Measurements from ENCODE around the gene COMMD4.
A peak's percentile ranks its signal among the peaks of the same experiment; 100 is the strongest.
"Not testable (repeated sequence)": the region's sequence is repeated elsewhere in the genome, so short reads cannot be mapped to it uniquely, and the experiment has no call there.

COMMD4 gene

DNA sequence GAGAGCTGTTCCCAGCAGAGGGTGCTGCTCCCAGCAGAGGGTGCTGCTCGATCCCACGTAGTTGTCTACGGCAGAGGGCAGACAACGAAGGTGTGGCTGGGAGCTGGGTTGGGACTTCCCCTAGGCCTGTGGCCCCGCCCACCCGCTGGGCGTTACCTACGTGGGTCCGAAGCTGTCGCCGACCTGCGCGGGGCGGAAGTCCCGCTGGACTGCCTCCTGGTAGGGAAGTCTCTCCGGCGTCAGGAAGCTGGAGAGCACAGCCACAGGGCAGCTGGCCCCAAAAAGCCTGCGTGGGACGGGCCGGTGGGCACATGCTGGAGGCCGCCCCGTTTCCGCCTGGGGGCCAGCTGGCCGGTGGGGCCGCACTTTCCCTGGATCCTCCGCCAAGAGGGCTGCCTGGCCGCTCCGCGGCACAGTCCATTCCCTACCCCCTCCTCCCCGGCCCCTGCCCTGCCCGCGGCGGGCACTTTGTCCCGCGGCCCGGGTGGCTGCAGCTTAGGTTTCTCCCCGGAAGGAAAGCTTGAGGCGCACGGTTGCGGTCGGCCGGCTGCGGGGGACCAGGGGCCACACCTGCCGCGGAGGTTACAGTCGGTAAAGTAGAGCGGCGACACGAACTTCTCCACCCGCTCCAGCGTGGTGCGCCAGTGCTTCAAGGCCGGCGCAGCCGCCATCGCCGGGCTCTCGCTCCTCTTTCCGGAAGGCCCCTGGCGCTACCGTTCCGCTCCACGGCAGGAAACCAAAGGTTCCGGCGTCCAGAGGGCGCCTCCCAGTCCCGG, 32.2 kb downstream of the COMMD4 start, which contains the start of gene MAN2C1:
MAN2C1 (minus strand) TSS at position 695 of the 776 bp plus-strand sequence; CDS start at position 671, 24 bp downstream.
- Histone ChIP-seq H3K36me3 (ENCODE audit: control insufficient read depth, low read depth, low read length) (peaks cover 31% of the 10 kb centered on the region), H3K9me3 (ENCODE audit: control insufficient read depth, low read depth, low read length) (no peaks in the 10 kb centered on the region), H3K27me3 (ENCODE audit: control insufficient read depth, insufficient read depth, low read length) (no peaks in the 10 kb centered on the region), H3K9ac (ENCODE audit: low read length) (peak within 1 kb of the TSS; percentile 83), H3K27ac (ENCODE audit: low read length) (peak within 1 kb of the TSS; percentile 70), H3K4me3 (ENCODE audit: low read length) (peak within 1 kb of the TSS; percentile 80), H3K4me1 (ENCODE audit: control insufficient read depth, low read depth, low read length) (peaks cover 7% of the 10 kb centered on the region)

DNA sequence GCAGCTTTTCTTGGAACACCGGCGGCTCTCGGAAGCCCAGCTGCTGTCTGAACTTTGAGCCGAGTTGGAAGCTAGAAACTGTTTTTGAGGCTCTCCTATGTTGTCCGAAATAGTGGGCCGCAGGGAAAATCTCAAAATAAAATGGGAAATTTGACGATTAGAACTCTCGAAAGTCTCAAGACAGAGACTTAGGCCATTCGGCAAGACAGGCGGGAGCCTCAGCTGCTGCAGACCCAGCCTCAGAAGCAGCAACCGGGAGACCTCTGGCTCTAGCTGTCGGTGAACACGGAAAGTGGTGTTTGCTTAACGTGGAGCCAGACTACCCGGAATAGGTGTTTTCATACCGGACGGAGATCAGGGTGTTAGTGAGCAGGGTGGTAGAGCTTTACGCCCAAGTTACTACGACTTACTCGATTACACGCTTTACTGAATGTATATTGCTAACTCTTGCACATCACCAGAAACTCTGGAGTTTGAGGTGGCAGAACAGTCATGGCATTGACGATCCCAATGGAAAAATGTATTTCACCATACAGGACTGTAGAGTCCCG, 32.9 kb downstream of the COMMD4 start:
- peaks cover 37% of the 10 kb centered on the region for H3K36me3 ChIP-seq (ENCODE audit: control insufficient read depth, low read depth, low read length)
- peaks cover 7% of the 10 kb centered on the region for H3K4me1 ChIP-seq (ENCODE audit: control insufficient read depth, low read depth, low read length)
- peak overlapping the region; percentile 70 for H3K27ac ChIP-seq (ENCODE audit: low read length)
- H3K27me3 ChIP-seq (ENCODE audit: control insufficient read depth, insufficient read depth, low read length), result no peaks in the 10 kb centered on the region
- H3K9me3 ChIP-seq (ENCODE audit: control insufficient read depth, low read depth, low read length), result no peaks in the 10 kb centered on the region
- peak overlapping the region; percentile 80 for H3K4me3 ChIP-seq (ENCODE audit: low read length)
- peak overlapping the region; percentile 83 for H3K9ac ChIP-seq (ENCODE audit: low read length)

DNA sequence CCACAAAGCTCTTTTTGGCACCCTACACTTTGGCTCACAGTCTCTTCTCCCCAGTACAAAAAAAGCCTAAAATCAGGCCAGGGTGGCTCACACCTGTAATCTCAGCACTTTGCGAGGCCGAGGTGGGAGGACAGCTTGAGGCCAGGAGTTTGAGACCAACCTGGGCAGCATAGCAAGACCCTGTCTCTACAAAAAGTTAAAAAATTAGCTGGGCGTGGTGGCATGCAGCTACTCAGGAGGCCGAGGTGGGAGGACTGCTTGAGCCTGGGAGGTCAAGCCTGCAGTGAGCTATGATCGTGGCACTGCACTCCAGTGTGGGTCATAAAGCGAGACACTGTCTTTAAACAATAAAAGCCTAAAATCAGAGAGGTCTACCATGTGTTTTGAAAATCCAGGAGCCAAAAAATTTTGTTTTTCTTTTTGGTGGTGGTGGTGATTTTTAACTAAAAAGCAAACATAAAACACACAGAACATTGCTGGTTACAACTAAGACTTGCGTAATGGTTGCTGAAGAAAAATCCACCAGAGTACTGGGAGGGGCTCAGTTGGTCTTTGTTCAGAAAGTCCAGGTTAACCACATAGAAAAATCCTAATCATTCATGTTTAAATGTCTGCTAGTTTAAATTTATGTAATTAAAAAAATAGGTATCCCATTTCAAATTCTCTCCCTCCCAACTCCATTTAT, 34.2 kb downstream of the COMMD4 start:
- Histone ChIP-seq H3K9me3 (ENCODE audit: control insufficient read depth, low read depth, low read length) (no peaks in the 10 kb centered on the region), H3K4me1 (ENCODE audit: control insufficient read depth, low read depth, low read length) (peaks cover 7% of the 10 kb centered on the region), H3K9ac (ENCODE audit: low read length) (no peak overlapping the region), H3K36me3 (ENCODE audit: control insufficient read depth, low read depth, low read length) (peaks cover 45% of the 10 kb centered on the region), H3K27me3 (ENCODE audit: control insufficient read depth, insufficient read depth, low read length) (no peaks in the 10 kb centered on the region), H3K4me3 (ENCODE audit: low read length) (peak overlapping the region; percentile 80), H3K27ac (ENCODE audit: low read length) (no peak overlapping the region)

DNA sequence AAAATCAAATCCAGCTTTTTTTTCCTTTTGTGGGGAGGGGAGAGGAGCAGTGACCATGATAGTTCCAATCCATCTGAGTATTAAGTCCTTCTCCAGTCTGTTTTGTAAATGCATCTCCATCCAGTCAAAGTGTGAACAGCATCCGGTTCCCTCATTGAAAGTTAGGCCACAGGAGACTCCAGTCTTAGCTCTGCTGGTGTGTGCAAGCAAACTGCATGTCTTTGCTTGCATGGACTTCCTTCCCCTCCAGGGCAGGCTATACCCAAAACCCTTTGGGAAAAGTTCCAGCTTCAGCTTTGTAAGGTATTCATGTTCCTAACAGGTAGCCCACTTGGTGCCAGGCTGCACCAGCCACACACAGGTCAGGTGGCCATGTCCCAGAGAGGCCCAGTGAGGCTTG, 35.6 kb downstream of the COMMD4 start:
- Histone ChIP-seq H3K36me3 (ENCODE audit: control insufficient read depth, low read depth, low read length) (peaks cover 58% of the 10 kb centered on the region), H3K9me3 (ENCODE audit: control insufficient read depth, low read depth, low read length) (no peaks in the 10 kb centered on the region), H3K27ac (ENCODE audit: low read length) (no peak overlapping the region), H3K4me3 (ENCODE audit: low read length) (no peak overlapping the region), H3K27me3 (ENCODE audit: control insufficient read depth, insufficient read depth, low read length) (no peaks in the 10 kb centered on the region), H3K9ac (ENCODE audit: low read length) (no peak overlapping the region), H3K4me1 (ENCODE audit: control insufficient read depth, low read depth, low read length) (peaks cover 7% of the 10 kb centered on the region)

DNA sequence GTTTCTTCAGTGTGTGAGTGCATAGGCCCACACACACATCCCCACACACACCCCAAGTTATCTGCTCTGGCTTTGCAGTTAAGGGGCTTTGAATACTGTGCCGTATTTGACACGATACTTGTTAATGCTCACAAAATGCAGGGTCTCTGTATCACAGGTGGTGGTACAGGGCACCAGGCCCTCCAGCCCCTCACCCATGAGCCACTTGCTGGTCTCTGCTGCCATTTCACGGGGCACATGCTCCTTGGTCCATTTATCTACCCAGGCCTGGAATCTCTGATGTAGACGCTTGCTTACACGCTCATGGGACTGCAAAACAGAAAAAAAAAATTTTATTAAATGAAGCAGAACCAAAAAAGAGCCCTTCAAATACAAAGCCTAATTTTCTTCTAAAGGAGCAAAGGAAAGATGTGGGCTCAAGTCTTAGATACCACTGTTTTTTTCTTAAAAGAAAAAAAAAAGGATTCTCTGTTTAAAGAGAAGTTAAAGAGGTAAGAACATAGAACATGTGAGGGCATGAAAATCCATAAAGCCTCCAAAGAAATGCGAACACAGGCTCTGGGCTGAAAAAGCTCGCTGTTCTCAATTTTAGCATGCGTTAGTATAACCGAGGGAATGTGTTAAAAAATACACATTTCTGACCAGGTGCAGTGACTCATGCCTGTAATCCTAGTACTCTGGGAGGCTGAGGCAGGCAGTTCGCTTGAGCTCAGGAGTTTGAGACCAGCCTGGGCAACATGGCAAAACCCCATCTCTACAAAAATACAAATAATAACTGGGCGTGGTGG, 36.2 kb downstream of the COMMD4 start:
- no peaks in the 10 kb centered on the region for H3K27me3 ChIP-seq (ENCODE audit: control insufficient read depth, insufficient read depth, low read length)
- no peaks in the 10 kb centered on the region for H3K9me3 ChIP-seq (ENCODE audit: control insufficient read depth, low read depth, low read length)
- H3K9ac ChIP-seq (ENCODE audit: low read length), result no peak overlapping the region
- peaks cover 57% of the 10 kb centered on the region for H3K36me3 ChIP-seq (ENCODE audit: control insufficient read depth, low read depth, low read length)
- peaks cover 7% of the 10 kb centered on the region for H3K4me1 ChIP-seq (ENCODE audit: control insufficient read depth, low read depth, low read length)
- no peak overlapping the region for H3K27ac ChIP-seq (ENCODE audit: low read length)
- no peak overlapping the region for H3K4me3 ChIP-seq (ENCODE audit: low read length)

DNA sequence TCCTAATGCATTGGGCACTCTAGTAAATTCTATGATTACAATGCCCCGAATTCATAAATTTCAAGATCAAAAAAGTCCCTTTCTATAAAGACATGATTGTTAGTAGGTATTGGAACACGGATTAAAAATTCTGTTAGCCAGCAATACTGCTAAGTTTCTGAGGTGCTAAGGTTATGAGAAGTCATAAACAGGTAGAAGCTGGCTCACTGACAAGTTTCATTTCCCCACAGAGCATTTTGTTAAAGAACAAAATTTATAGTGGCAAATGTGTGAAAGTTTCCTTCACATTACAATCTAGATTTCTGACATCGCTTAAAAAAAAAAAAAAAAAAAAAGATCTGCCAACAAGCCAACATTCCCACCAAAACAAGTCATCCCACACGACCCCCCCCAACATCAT, 44.9 kb downstream of the COMMD4 start:
- no peak overlapping the region for H3K4me3 ChIP-seq (ENCODE audit: low read length)
- H3K27me3 ChIP-seq (ENCODE audit: control insufficient read depth, insufficient read depth, low read length), result no peaks in the 10 kb centered on the region
- H3K9ac ChIP-seq (ENCODE audit: low read length), result no peak overlapping the region
- H3K36me3 ChIP-seq (ENCODE audit: control insufficient read depth, low read depth, low read length), result peaks cover 72% of the 10 kb centered on the region
- H3K4me1 ChIP-seq (ENCODE audit: control insufficient read depth, low read depth, low read length), result no peaks in the 10 kb centered on the region
- no peaks in the 10 kb centered on the region for H3K9me3 ChIP-seq (ENCODE audit: control insufficient read depth, low read depth, low read length)
- H3K27ac ChIP-seq (ENCODE audit: low read length), result no peak overlapping the region

DNA sequence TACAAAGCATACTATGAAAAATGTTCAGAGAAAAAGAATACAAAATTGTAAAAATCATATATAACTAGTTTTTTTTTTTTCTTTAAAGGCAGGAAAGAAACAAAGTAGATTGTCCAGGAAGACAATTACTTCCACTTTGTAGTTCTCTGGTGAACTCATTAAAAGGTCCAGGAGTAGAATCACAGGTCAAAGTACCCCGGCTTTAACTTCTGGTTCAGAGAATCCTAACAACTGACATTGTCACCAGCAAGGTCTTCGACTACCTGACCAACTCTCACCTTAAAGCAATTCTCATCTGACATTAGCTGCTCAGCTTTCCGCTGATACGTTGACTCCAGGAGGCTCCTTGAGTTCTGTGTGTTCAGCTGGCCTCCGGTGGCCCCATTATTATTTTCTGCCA, 48.1 kb downstream of the COMMD4 start:
- not testable (repeated sequence) for H3K27me3 ChIP-seq (ENCODE audit: control insufficient read depth, insufficient read depth, low read length); H3K4me3 ChIP-seq (ENCODE audit: low read length); H3K4me1 ChIP-seq (ENCODE audit: control insufficient read depth, low read depth, low read length); H3K9me3 ChIP-seq (ENCODE audit: control insufficient read depth, low read depth, low read length); H3K9ac ChIP-seq (ENCODE audit: low read length); H3K27ac ChIP-seq (ENCODE audit: low read length)
- peaks cover 79% of the 10 kb centered on the region for H3K36me3 ChIP-seq (ENCODE audit: control insufficient read depth, low read depth, low read length)

All from iPS-18a (cell line).